Neural cell (in vitro differentiated cells): Measurements from ENCODE around the gene SUPT3H. TPM values are rescaled to one million over a fixed set of nuclear protein-coding genes. Genes with fewer than 3 reads are reported as not detected.

Source experiments
- H2AFZ ChIP-seq: fragments of 200-600, 300-800 bp; sonication (generic), shearing (Covaris generic); 2 replicates; pipeline ENCODE4 v1.6.0; 2014; ENCODE audit warnings: low read depth, mild to moderate bottlenecking, antibody characterized with exemption, low read length, moderate library complexity
- H3F3A ChIP-seq: fragments of 200-600 bp; shearing (Covaris generic); 2 replicates; pipeline ENCODE4 v1.6.1; 2016; ENCODE audit warnings: mild to moderate bottlenecking, moderate library complexity, mixed read lengths, antibody characterized with exemption, low read length; ENCODE audit not compliant: insufficient read depth, poor library complexity, severe bottlenecking
- H3K27ac ChIP-seq: fragments of 200-600, 300-800 bp; sonication (generic), shearing (Covaris generic); 2 replicates; pipeline ENCODE4 v1.5.1; 2014; ENCODE audit warnings: mild to moderate bottlenecking, low read length, moderate library complexity
- H3K27me3 ChIP-seq: fragments of 300-800, 200-600 bp; sonication (generic), shearing (Covaris generic); 2 replicates; pipeline ENCODE4 v1.6.0; 2014; ENCODE audit warnings: mild to moderate bottlenecking, low read depth, low read length, moderate library complexity; ENCODE audit not compliant: insufficient read depth
- H3K36me3 ChIP-seq: fragments of 300-800, 200-600 bp; sonication (generic), shearing (Covaris generic); 2 replicates; pipeline ENCODE4 v1.5.1; 2014; ENCODE audit warnings: mild to moderate bottlenecking, antibody characterized with exemption, low read length, moderate library complexity; ENCODE audit not compliant: insufficient read depth
- H3K4me2 ChIP-seq: fragments of 300-800, 200-600 bp; sonication (generic), shearing (Covaris generic); 2 replicates; pipeline ENCODE4 v1.6.0; 2014; ENCODE audit warnings: mild to moderate bottlenecking, low read length
- H3K4me3 ChIP-seq: fragments of 300-800, 200-600 bp; sonication (generic), shearing (Covaris generic); 2 replicates; pipeline ENCODE4 v1.5.1; 2014; ENCODE audit warnings: mild to moderate bottlenecking, low read length, moderate library complexity
- H3K79me2 ChIP-seq: fragments of 200-600 bp; shearing (Covaris generic); replicated peaks from 2 replicates; pipeline ENCODE4 v1.6.0; 2014; ENCODE audit warnings: mild to moderate bottlenecking, low read length, moderate library complexity; ENCODE audit not compliant: insufficient read depth
- H3K9ac ChIP-seq: fragments of 300-800, 200-600 bp; sonication (generic), shearing (Covaris generic); 2 replicates; pipeline ENCODE4 v1.6.1; 2016; ENCODE audit warnings: mild to moderate bottlenecking, low read length, mixed read lengths
- H3K9me2 ChIP-seq: fragments of 200-600 bp; shearing (Covaris generic); 2 replicates; pipeline ENCODE4 v1.6.1; 2016; ENCODE audit warnings: mild to moderate bottlenecking, low read length, mixed read lengths; ENCODE audit not compliant: insufficient read depth
- H3K9me3 ChIP-seq: fragments of 200-600, 300-800 bp; sonication (generic), shearing (Covaris generic); 2 replicates; pipeline ENCODE4 v1.6.1; 2016; ENCODE audit warnings: mild to moderate bottlenecking, mixed run types, low read length, moderate library complexity, mixed read lengths
- H4K20me1 ChIP-seq: fragments of 200-600 bp; shearing (Covaris generic); 2 replicates; pipeline ENCODE4 v1.6.1; 2016; ENCODE audit warnings: mild to moderate bottlenecking, mixed run types; ENCODE audit not compliant: insufficient read depth
- CTCF ChIP-seq: fragments of 450-650 bp; IDR thresholded peaks from 2 replicates; pipeline ENCODE4 v1.5.1; 2014; ENCODE audit warnings: antibody characterized with exemption, mild to moderate bottlenecking, moderate library complexity; ENCODE audit not compliant: poor library complexity, severe bottlenecking
- EP300 ChIP-seq: fragments of 450-650 bp; conservative IDR thresholded peaks from 2 replicates; pipeline ENCODE4 v1.6.1; 2014; ENCODE audit warnings: antibody characterized with exemption, mild to moderate bottlenecking, moderate library complexity; ENCODE audit not compliant: poor library complexity, severe bottlenecking
- EZH2 ChIP-seq: fragments of 200-600, 300-800 bp; shearing (Covaris generic), sonication (generic); IDR thresholded peaks from 2 replicates; pipeline ENCODE4 v1.6.1; 2014; ENCODE audit warnings: antibody characterized with exemption, low read length, borderline replicate concordance, mild to moderate bottlenecking; ENCODE audit not compliant: insufficient read depth, poor library complexity, severe bottlenecking
- MXI1 ChIP-seq: fragments of 450-650 bp; conservative IDR thresholded peaks from 2 replicates; pipeline ENCODE4 v1.6.1; 2014; ENCODE audit warnings: antibody characterized with exemption, mild to moderate bottlenecking; ENCODE audit not compliant: poor library complexity, severe bottlenecking
- POLR2AphosphoS5 ChIP-seq: IDR thresholded peaks from 2 replicates; pipeline ENCODE4 v1.6.1; 2012
- RAD21 ChIP-seq: fragments of 450-650 bp; conservative IDR thresholded peaks from 2 replicates; pipeline ENCODE4 v1.6.1; 2014; ENCODE audit warnings: antibody characterized with exemption, mild to moderate bottlenecking, moderate library complexity
- REST ChIP-seq: IDR thresholded peaks from 2 replicates; pipeline ENCODE4 v1.6.1; 2012; ENCODE audit warnings: borderline replicate concordance
- SMC3 ChIP-seq: fragments of 450-650 bp; conservative IDR thresholded peaks from 2 replicates; pipeline ENCODE4 v1.6.1; 2014; ENCODE audit warnings: antibody characterized with exemption, mild to moderate bottlenecking, moderate library complexity; ENCODE audit not compliant: poor library complexity
- TAF1 ChIP-seq: IDR thresholded peaks from 2 replicates; pipeline ENCODE4 v1.6.1; 2012; ENCODE audit warnings: low read depth
- polyA plus RNA-seq: library from polyadenylated mRNA; depleted of rRNA; stranded (reverse); fragments of >200 nt; gene quantifications from 2 replicates; pipeline ENCODE4 v1.2.3, GENCODE V29; 2014

SUPT3H gene
- polyA plus RNA-seq, 1 donor from 2014 or later, result 6.8 TPM

- no peak overlapping the region for H2AFZ ChIP-seq
- no peak overlapping the region for H3K27ac ChIP-seq
- H3K9me2 ChIP-seq, result no peaks in the 10 kb centered on the region
- no peaks in the 10 kb centered on the region for H3K79me2 ChIP-seq
- H3K4me3 ChIP-seq, result no peak overlapping the region
- H3K4me2 ChIP-seq, result no peak overlapping the region
- no peaks in the 10 kb centered on the region for H3F3A ChIP-seq
- no peaks in the 10 kb centered on the region for H3K36me3 ChIP-seq
- H3K27me3 ChIP-seq, result no peaks in the 10 kb centered on the region
- H3K9me3 ChIP-seq, result no peaks in the 10 kb centered on the region
- no peak for TF ChIP-seq EZH2
- TF ChIP-seq POLR2AphosphoS5, result no peak
- no peak for TF ChIP-seq CTCF
- TF ChIP-seq SMC3, result no peak
- no peak for TF ChIP-seq EP300
- no peak for TF ChIP-seq RAD21
- TF ChIP-seq MXI1, result no peak
- no peak for TF ChIP-seq TAF1
- no peak for TF ChIP-seq REST
- H4K20me1 ChIP-seq, result no peaks in the 10 kb centered on the region
- no peak overlapping the region for H3K9ac ChIP-seq
Measured at GRCh38 chr6:45187836-45188235, 189.9 kb downstream of the SUPT3H start.

- no peak for TF ChIP-seq RAD21
- TF ChIP-seq POLR2AphosphoS5, result no peak
- Histone ChIP-seq H3K4me2 (no peak overlapping the region), H3K27ac (no peak overlapping the region), H3K9ac (no peak overlapping the region), H3K9me3 (no peaks in the 10 kb centered on the region), H3K27me3 (no peaks in the 10 kb centered on the region), H3F3A (no peaks in the 10 kb centered on the region), H3K36me3 (no peaks in the 10 kb centered on the region), H4K20me1 (no peaks in the 10 kb centered on the region), H3K79me2 (no peaks in the 10 kb centered on the region), H3K9me2 (no peaks in the 10 kb centered on the region), H3K4me3 (no peak overlapping the region), H2AFZ (no peak overlapping the region)
Measured at GRCh38 chr6:45185403-45186251, 192.1 kb downstream of the SUPT3H start.
